WTC11 (cell line): Measurements from ENCODE around the gene OR10V1. TPM values are rescaled to one million over a fixed set of nuclear protein-coding genes. Genes with fewer than 3 reads are reported as not detected.

ENCODE experiments used
- ATAC-seq: fragments of 200-7000 bp; cut with Tn5 transposase; 2 replicates; pipeline ENCODE4 v1.10.0; 2021; ENCODE audit warnings: mild to moderate bottlenecking, moderate library complexity
- CTCF ChIA-PET: fragments of 300-600 bp; sonication (Branson Sonifier 250); formaldehyde crosslinking; loops from one replicate; lab custom pipeline; 2021; ENCODE audit warnings: antibody characterized with exemption; lab: Charles Lee
- POLR2A ChIA-PET: fragments of 350-600 bp; sonication (Branson Sonifier 250); formaldehyde crosslinking; loops from one replicate; lab custom pipeline; 2021; ENCODE audit warnings: antibody characterized with exemption; lab: Charles Lee
- DNase-seq: peaks from one replicate; pipeline ENCODE4 v3.0.0; 2021; ENCODE audit warnings: low spot score
- H3K27ac Mint-ChIP-seq: 2 replicates; pipeline ENCODE4 v1.8.0; 2021; ENCODE audit warnings: mixed read lengths
- H3K27me3 Mint-ChIP-seq: 2 replicates; pipeline ENCODE4 v1.8.0; 2021; ENCODE audit warnings: low read depth, mild to moderate bottlenecking, moderate library complexity, mixed read lengths
- H3K36me3 Mint-ChIP-seq: 2 replicates; pipeline ENCODE4 v1.8.0; 2021; ENCODE audit warnings: mixed read lengths
- H3K4me1 Mint-ChIP-seq: 2 replicates; pipeline ENCODE4 v1.8.0; 2022; ENCODE audit warnings: mixed read lengths
- H3K4me3 Mint-ChIP-seq: 2 replicates; pipeline ENCODE4 v1.8.0; 2021; ENCODE audit warnings: mild to moderate bottlenecking, moderate library complexity, mixed read lengths
- H3K9me3 Mint-ChIP-seq: 2 replicates; pipeline ENCODE4 v1.8.0; 2021; ENCODE audit warnings: mixed read lengths
- ELF4 ChIP-seq: sonication (generic); formaldehyde crosslinking; IDR thresholded peaks from 2 replicates; pipeline ENCODE4 v1.8.1; 2022; ENCODE audit warnings: low read depth, mild to moderate bottlenecking, moderate library complexity, missing genetic modification reagents
- ESRRA ChIP-seq: sonication (generic); formaldehyde crosslinking; IDR thresholded peaks from 2 replicates; pipeline ENCODE4 v1.8.1; 2022; ENCODE audit warnings: mild to moderate bottlenecking, missing genetic modification reagents, borderline replicate concordance
- IRF2 ChIP-seq: sonication (generic); formaldehyde crosslinking; IDR thresholded peaks from 2 replicates; pipeline ENCODE4 v1.8.0; 2022; ENCODE audit warnings: low read depth, missing genetic modification reagents, borderline replicate concordance
- JAZF1 ChIP-seq: fragments of 250-450 bp; sonication (Bioruptor Pico); IDR thresholded peaks from 2 replicates; pipeline ENCODE4 v1.9.0; 2021; ENCODE audit warnings: moderate library complexity, mild to moderate bottlenecking, inconsistent platforms
- MYBL2 ChIP-seq: sonication (generic); formaldehyde crosslinking; IDR thresholded peaks from 2 replicates; pipeline ENCODE4 v1.8.1; 2023; ENCODE audit warnings: mild to moderate bottlenecking, moderate library complexity, missing genetic modification reagents
- NFE2L1 ChIP-seq: sonication (generic); formaldehyde crosslinking; IDR thresholded peaks from 2 replicates; pipeline ENCODE4 v1.8.1; 2023; ENCODE audit warnings: missing genetic modification reagents
- NFYB ChIP-seq: sonication (generic); formaldehyde crosslinking; conservative IDR thresholded peaks from 2 replicates; pipeline ENCODE4 v1.8.0; 2022; ENCODE audit warnings: low read depth, missing genetic modification reagents
- NR2C2 ChIP-seq: sonication (generic); formaldehyde crosslinking; IDR thresholded peaks from 2 replicates; pipeline ENCODE4 v1.8.0; 2022; ENCODE audit warnings: mild to moderate bottlenecking, missing genetic modification reagents
- SMAD4 ChIP-seq: sonication (generic); formaldehyde crosslinking; IDR thresholded peaks from 2 replicates; pipeline ENCODE4 v1.8.0; 2022; ENCODE audit warnings: mild to moderate bottlenecking, missing genetic modification reagents
- ZNF121 ChIP-seq: sonication (generic); formaldehyde crosslinking; IDR thresholded peaks from 2 replicates; pipeline ENCODE4 v1.8.0; 2023; ENCODE audit warnings: missing genetic modification reagents
- ZNF423 ChIP-seq: fragments of 250-450 bp; sonication (Bioruptor Pico); IDR thresholded peaks from 2 replicates; pipeline ENCODE4 v2.1.2; 2022; ENCODE audit warnings: mild to moderate bottlenecking, moderate library complexity
- ZNF671 ChIP-seq: fragments of 250-450 bp; sonication (Bioruptor Pico); IDR thresholded peaks from 2 replicates; pipeline ENCODE4 v1.8.0; 2021; ENCODE audit warnings: mild to moderate bottlenecking
- total RNA-seq: library from RNA; stranded (reverse); gene quantifications from 3 replicates; pipeline ENCODE4 v1.2.3, GENCODE V29; 2021
- TF ChIP-seq, protein P1 (sequence below): fragments of 250-450 bp; sonication (Bioruptor Pico); IDR thresholded peaks from 2 replicates; pipeline ENCODE4 v1.9.0; 2021; ENCODE audit warnings: moderate library complexity, mild to moderate bottlenecking, inconsistent platforms, borderline replicate concordance
- TF ChIP-seq, protein P2 (sequence below): sonication (generic); formaldehyde crosslinking; IDR thresholded peaks from 2 replicates; pipeline ENCODE4 v1.8.1; 2022; ENCODE audit warnings: low read depth, mild to moderate bottlenecking, moderate library complexity, missing genetic modification reagents, borderline replicate concordance
- TF ChIP-seq, protein P3 (sequence below): sonication (generic); formaldehyde crosslinking; conservative IDR thresholded peaks from 2 replicates; pipeline ENCODE4 v1.8.1; 2023; ENCODE audit warnings: mild to moderate bottlenecking, low read depth, missing genetic modification reagents, moderate library complexity
- TF ChIP-seq, protein P4 (sequence below): fragments of 250-450 bp; sonication (Bioruptor Pico); IDR thresholded peaks from 2 replicates; pipeline ENCODE4 v1.9.0; 2021; ENCODE audit warnings: mild to moderate bottlenecking
- TF ChIP-seq, protein P5 (sequence below): sonication (generic); formaldehyde crosslinking; IDR thresholded peaks from 2 replicates; pipeline ENCODE4 v1.8.1; 2022; ENCODE audit warnings: low read depth, missing genetic modification reagents, borderline replicate concordance
- TF ChIP-seq, protein P6 (sequence below): fragments of 200-600 bp; IDR thresholded peaks from 2 replicates; pipeline ENCODE4 v1.8.0; 2022; ENCODE audit warnings: antibody characterized with exemption
- TF ChIP-seq, protein P7 (sequence below): sonication (generic); formaldehyde crosslinking; IDR thresholded peaks from 2 replicates; pipeline ENCODE4 v1.8.1; 2023; ENCODE audit warnings: mild to moderate bottlenecking, moderate library complexity, missing genetic modification reagents
- TF ChIP-seq, protein P8 (sequence below): sonication (generic); formaldehyde crosslinking; IDR thresholded peaks from 2 replicates; pipeline ENCODE4 v1.8.1; 2022; ENCODE audit warnings: mild to moderate bottlenecking, moderate library complexity, missing genetic modification reagents

The OR10V1 gene
- total RNA-seq, 1 experiment from 2014 or later, result not detected

DNA sequence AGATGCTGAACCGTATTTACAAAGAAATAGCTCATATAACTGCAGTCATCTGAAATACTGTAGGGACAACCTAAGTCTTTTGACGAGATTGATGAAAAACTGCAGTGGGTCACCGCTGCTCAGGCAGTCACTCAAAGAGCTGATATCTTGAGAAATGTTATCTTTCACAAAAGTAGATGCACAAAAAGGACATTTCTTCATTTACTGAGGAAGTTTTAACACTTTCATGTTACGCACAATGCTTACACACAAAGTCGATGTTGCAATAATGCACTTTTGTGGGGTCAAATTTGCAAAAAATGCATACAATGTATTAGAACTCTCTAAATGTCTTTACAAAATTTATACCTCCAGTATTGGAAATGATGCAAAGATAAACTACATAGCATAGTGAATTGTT, 16.2 kb upstream of the OR10V1 start:
- ChIA-PET POLR2A (no interaction called here), CTCF (interaction anchor here (1.0 kb wide), 1 partner anchor 25 kb away, joined by 3 read pairs; the partner anchor contains the start of gene STX3)
- H3K27ac Mint-ChIP-seq, result no peak overlapping the region

DNA sequence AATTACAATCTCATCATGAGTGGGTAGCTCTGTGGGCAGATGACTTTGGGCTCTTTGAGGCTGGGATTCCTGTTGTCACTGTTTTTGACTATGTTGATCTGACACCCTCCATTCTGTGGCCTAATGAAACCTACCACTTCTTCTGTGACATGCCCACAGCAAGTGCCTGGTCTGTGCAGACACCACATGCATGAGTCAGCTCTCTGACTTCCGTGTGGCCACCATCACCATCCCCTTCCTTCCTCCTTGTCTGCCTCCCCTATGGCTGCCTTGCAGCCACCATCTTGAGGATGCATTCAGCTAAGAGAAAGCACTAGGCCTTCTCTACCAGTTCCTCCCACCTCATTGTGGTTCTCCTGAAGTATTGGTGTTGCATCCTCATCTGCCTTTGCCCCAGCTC, 15.3 kb upstream of the OR10V1 start:
- ATAC-seq, result no peak
- POLR2A ChIA-PET, result no interaction called here
- CTCF ChIA-PET, result no interaction called here
- no peak overlapping the region for H3K27ac Mint-ChIP-seq
- TF ChIP-seq NFYB (no peak), NFE2L1 (CRISPR knock-in tag) (no peak), ZNF121 (CRISPR knock-in tag) (no peak), SMAD4 (CRISPR knock-in tag) (no peak)
- TF ChIP-seq, protein P1, sequence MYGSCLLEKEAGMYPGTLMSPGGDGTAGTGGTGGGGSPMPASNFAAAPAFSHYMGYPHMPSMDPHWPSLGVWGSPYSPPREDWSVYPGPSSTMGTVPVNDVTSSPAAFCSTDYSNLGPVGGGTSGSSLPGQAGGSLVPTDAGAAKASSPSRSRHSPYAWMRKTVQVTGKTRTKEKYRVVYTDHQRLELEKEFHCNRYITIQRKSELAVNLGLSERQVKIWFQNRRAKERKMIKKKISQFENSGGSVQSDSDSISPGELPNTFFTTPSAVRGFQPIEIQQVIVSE (CRISPR knock-in tag), result no peak
- TF ChIP-seq, protein P2, sequence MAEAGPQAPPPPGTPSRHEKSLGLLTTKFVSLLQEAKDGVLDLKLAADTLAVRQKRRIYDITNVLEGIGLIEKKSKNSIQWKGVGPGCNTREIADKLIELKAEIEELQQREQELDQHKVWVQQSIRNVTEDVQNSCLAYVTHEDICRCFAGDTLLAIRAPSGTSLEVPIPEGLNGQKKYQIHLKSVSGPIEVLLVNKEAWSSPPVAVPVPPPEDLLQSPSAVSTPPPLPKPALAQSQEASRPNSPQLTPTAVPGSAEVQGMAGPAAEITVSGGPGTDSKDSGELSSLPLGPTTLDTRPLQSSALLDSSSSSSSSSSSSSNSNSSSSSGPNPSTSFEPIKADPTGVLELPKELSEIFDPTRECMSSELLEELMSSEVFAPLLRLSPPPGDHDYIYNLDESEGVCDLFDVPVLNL (CRISPR knock-in tag), result no peak
- TF ChIP-seq, protein P3, sequence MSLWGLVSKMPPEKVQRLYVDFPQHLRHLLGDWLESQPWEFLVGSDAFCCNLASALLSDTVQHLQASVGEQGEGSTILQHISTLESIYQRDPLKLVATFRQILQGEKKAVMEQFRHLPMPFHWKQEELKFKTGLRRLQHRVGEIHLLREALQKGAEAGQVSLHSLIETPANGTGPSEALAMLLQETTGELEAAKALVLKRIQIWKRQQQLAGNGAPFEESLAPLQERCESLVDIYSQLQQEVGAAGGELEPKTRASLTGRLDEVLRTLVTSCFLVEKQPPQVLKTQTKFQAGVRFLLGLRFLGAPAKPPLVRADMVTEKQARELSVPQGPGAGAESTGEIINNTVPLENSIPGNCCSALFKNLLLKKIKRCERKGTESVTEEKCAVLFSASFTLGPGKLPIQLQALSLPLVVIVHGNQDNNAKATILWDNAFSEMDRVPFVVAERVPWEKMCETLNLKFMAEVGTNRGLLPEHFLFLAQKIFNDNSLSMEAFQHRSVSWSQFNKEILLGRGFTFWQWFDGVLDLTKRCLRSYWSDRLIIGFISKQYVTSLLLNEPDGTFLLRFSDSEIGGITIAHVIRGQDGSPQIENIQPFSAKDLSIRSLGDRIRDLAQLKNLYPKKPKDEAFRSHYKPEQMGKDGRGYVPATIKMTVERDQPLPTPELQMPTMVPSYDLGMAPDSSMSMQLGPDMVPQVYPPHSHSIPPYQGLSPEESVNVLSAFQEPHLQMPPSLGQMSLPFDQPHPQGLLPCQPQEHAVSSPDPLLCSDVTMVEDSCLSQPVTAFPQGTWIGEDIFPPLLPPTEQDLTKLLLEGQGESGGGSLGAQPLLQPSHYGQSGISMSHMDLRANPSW (CRISPR knock-in tag), result no peak
- TF ChIP-seq, protein P4, sequence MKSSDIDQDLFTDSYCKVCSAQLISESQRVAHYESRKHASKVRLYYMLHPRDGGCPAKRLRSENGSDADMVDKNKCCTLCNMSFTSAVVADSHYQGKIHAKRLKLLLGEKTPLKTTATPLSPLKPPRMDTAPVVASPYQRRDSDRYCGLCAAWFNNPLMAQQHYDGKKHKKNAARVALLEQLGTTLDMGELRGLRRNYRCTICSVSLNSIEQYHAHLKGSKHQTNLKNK, result no peak
- TF ChIP-seq, protein P5, sequence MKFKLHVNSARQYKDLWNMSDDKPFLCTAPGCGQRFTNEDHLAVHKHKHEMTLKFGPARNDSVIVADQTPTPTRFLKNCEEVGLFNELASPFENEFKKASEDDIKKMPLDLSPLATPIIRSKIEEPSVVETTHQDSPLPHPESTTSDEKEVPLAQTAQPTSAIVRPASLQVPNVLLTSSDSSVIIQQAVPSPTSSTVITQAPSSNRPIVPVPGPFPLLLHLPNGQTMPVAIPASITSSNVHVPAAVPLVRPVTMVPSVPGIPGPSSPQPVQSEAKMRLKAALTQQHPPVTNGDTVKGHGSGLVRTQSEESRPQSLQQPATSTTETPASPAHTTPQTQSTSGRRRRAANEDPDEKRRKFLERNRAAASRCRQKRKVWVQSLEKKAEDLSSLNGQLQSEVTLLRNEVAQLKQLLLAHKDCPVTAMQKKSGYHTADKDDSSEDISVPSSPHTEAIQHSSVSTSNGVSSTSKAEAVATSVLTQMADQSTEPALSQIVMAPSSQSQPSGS (CRISPR knock-in tag), result no peak
- TF ChIP-seq, protein P6, sequence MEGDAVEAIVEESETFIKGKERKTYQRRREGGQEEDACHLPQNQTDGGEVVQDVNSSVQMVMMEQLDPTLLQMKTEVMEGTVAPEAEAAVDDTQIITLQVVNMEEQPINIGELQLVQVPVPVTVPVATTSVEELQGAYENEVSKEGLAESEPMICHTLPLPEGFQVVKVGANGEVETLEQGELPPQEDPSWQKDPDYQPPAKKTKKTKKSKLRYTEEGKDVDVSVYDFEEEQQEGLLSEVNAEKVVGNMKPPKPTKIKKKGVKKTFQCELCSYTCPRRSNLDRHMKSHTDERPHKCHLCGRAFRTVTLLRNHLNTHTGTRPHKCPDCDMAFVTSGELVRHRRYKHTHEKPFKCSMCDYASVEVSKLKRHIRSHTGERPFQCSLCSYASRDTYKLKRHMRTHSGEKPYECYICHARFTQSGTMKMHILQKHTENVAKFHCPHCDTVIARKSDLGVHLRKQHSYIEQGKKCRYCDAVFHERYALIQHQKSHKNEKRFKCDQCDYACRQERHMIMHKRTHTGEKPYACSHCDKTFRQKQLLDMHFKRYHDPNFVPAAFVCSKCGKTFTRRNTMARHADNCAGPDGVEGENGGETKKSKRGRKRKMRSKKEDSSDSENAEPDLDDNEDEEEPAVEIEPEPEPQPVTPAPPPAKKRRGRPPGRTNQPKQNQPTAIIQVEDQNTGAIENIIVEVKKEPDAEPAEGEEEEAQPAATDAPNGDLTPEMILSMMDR, result no peak
- TF ChIP-seq, protein P7, sequence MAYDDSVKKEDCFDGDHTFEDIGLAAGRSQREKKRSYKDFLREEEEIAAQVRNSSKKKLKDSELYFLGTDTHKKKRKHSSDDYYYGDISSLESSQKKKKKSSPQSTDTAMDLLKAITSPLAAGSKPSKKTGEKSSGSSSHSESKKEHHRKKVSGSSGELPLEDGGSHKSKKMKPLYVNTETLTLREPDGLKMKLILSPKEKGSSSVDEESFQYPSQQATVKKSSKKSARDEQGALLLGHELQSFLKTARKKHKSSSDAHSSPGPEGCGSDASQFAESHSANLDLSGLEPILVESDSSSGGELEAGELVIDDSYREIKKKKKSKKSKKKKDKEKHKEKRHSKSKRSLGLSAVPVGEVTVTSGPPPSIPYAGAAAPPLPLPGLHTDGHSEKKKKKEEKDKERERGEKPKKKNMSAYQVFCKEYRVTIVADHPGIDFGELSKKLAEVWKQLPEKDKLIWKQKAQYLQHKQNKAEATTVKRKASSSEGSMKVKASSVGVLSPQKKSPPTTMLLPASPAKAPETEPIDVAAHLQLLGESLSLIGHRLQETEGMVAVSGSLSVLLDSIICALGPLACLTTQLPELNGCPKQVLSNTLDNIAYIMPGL (CRISPR knock-in tag), result no peak
- TF ChIP-seq, all 79 proteins: peak for 0
- no peak overlapping the region for H3K4me3 Mint-ChIP-seq
- H3K27me3 Mint-ChIP-seq, result peaks cover 5% of the 10 kb centered on the region; the same call in 1 of the 2 replicates
- no peaks in the 10 kb centered on the region for H3K36me3 Mint-ChIP-seq
- no peaks in the 10 kb centered on the region for H3K4me1 Mint-ChIP-seq
- DNase-seq, result no peak
- H3K9me3 Mint-ChIP-seq, result no peaks in the 10 kb centered on the region

More for the DNA sequence above, 16.2 kb upstream of the OR10V1 start:
- TF ChIP-seq ESRRA (CRISPR knock-in tag) (no peak), MYBL2 (CRISPR knock-in tag) (no peak), NFE2L1 (CRISPR knock-in tag) (no peak), ZNF671 (CRISPR knock-in tag) (no peak), ZNF423 (CRISPR knock-in tag) (no peak), JAZF1 (no peak), NR2C2 (CRISPR knock-in tag) (no peak), ELF4 (CRISPR knock-in tag) (no peak), IRF2 (CRISPR knock-in tag) (no peak)
- TF ChIP-seq, protein P8, sequence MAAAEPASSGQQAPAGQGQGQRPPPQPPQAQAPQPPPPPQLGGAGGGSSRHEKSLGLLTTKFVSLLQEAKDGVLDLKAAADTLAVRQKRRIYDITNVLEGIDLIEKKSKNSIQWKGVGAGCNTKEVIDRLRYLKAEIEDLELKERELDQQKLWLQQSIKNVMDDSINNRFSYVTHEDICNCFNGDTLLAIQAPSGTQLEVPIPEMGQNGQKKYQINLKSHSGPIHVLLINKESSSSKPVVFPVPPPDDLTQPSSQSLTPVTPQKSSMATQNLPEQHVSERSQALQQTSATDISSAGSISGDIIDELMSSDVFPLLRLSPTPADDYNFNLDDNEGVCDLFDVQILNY (CRISPR knock-in tag), result no peak
- ATAC-seq (no peak), DNase-seq (no peak)
- no peak overlapping the region for H3K4me3 Mint-ChIP-seq
- no peaks in the 10 kb centered on the region for H3K9me3 Mint-ChIP-seq
- no peaks in the 10 kb centered on the region for H3K27me3 Mint-ChIP-seq
- no peaks in the 10 kb centered on the region for H3K36me3 Mint-ChIP-seq
- no peaks in the 10 kb centered on the region; the same call in 1 of the 2 replicates for H3K4me1 Mint-ChIP-seq
